Measurements from ENCODE around the gene RCSD1.

Gene RCSD1

DNA sequence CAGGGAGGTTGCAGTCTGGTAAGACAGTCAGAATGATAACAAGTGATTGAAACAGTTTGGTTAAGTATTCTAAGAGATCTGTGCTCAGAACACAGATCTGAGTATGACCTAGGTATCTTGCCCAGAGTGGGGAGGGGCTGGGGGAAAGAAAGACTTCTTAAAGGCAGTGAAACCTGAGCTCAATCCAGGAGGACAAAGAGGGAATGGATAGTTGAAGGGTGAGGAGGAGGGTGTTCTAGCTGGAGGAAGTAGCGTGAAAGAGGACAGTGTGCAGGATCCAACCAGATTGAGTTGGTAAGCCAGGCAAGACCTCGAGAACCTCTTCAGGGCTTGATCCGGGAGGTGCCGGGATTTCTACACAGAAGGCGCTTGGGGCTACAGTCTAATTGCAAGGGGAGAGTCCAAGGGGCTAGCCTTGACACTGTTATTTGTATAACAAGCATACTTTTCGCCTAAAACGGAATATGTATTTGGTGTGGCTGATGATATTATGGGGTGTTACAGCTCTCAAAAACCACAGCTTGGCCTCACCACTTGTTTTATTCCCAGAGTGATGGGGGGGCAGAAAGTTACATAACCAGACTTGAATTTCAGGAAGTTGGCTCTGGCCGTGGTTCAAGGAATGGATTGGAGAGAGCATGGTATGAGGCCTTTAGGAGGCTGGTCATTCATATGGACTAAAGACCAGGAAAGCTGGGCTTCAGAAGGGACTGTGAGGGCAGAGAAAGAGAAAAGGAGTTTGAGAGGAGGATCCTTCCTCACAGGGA, 19.1 kb downstream of the RCSD1 start:
- Histone ChIP-seq H3K4me3 (no peak overlapping the region), H3K4me2 (peak overlapping the region; percentile 80), H3K36me3 (peaks cover 73% of the 10 kb centered on the region), H4K20me1 (peaks cover 100% of the 10 kb centered on the region), H3K27ac (peak overlapping the region; percentile 83), H3K9ac (peak overlapping the region; percentile 54), H3K27me3 (no peaks in the 10 kb centered on the region), H3K4me1 (peaks cover 100% of the 10 kb centered on the region), H3K9me3 (no peaks in the 10 kb centered on the region)
- TF ChIP-seq Cebpa-rat (IDR thresholded peaks at IDR 0.05): no peak

DNA sequence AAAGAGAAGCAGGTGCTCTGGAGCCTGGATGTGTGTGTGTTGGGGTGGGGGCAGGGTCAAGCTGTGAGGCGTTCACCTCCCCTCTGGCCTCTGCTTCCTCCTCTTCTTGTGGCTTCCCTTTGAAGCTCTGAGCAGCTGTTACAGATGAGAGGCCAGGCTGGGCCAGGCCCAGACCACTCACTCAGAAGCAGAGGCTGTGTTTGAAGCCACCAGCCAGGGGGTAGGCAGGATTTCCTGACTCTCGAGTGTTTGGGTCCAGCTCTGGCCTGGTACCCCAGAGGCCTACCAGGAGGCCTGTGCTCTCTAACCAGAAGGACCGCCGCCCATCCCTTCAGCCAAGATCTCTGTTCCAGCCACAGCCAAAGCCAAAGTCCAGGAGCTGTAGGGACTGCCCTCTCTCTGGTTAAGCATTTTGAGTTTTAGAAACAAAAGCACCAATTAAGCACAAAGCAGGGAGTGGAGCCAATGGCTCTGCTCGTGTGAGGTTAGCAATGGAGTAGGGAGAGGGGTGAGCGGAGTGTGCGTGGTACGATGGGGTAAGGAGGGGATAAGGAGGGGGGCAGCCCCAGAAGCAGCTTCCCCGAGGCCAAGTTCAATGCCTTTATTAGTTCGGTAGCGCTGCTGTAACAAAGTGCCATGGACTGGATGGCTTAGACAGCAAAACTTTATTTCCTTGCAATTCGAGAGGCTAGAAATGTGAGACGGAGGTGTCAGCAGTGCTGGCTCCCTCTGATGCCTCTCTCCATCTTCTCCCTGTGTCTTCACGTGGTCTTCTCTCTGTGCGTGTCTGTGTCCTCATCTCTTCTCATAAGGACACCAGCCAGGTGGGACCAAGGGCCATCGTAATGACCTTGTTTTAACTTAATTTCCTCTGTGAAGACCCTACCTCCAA, 20.5 kb downstream of the RCSD1 start:
- peak overlapping the region; percentile 32; the same call in 1 of the 2 replicates for H3K4me3 ChIP-seq
- no peaks in the 10 kb centered on the region for H3K9me3 ChIP-seq
- H3K4me2 ChIP-seq: peak overlapping the region; percentile 80
- peaks cover 72% of the 10 kb centered on the region for H3K36me3 ChIP-seq
- H3K9ac ChIP-seq: peak overlapping the region; percentile 54
- peaks cover 100% of the 10 kb centered on the region for H3K4me1 ChIP-seq
- H3K27me3 ChIP-seq: no peaks in the 10 kb centered on the region
- H3K27ac ChIP-seq: peak overlapping the region; percentile 83
- peaks cover 100% of the 10 kb centered on the region for H4K20me1 ChIP-seq
- no peak for TF ChIP-seq Cebpa-rat (IDR thresholded peaks at IDR 0.05)

GRCh38 chr1:167651161-167651693, 21.2 kb downstream of the RCSD1 start:
- Histone ChIP-seq H4K20me1 (peaks cover 100% of the 10 kb centered on the region), H3K27ac (peak overlapping the region; percentile 83), H3K4me3 (no peak overlapping the region), H3K27me3 (no peaks in the 10 kb centered on the region), H3K4me2 (peak overlapping the region; percentile 80), H3K4me1 (peaks cover 100% of the 10 kb centered on the region), H3K9ac (peak overlapping the region; percentile 54), H3K36me3 (peaks cover 72% of the 10 kb centered on the region), H3K9me3 (no peaks in the 10 kb centered on the region)
- no peak for TF ChIP-seq Cebpa-rat (IDR thresholded peaks at IDR 0.05)

GRCh38 chr1:167654975-167655575, 25.0 kb downstream of the RCSD1 start:
- Histone ChIP-seq H3K27me3 (no peaks in the 10 kb centered on the region), H3K9me3 (no peaks in the 10 kb centered on the region), H3K27ac (peak overlapping the region; percentile 83), H4K20me1 (peaks cover 100% of the 10 kb centered on the region), H3K4me2 (peak overlapping the region; percentile 80), H3K4me1 (peaks cover 100% of the 10 kb centered on the region), H3K36me3 (peaks cover 86% of the 10 kb centered on the region), H3K4me3 (0 out of 2 replicates have a peak overlapping the region, but pooled peaks have one; percentile 23), H3K9ac (peak overlapping the region; percentile 51)
- TF ChIP-seq Cebpa-rat (IDR thresholded peaks at IDR 0.05): no peak

DNA sequence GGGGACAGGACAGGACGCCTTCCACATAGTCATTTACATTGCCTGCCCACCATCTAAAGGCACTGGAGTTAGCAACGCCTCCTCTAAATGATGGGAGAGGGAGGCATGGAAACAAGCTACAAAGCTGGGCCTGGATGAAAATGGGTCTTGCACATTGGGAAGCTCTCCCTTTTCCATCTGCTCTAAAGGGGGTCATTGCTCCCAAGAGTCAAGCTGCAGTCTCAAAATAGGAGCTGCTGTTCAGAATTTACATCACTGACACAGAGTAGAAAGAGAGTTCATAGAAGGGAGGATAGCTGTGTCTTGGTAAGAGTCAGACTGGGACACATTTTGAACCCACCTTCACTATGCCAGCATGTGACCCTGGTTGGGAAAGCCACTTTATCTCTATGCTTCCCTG, 26.6 kb downstream of the RCSD1 start:
- H3K27me3 ChIP-seq: no peaks in the 10 kb centered on the region
- peak overlapping the region; percentile 80 for H3K4me2 ChIP-seq
- no peaks in the 10 kb centered on the region for H3K9me3 ChIP-seq
- H3K36me3 ChIP-seq: peaks cover 90% of the 10 kb centered on the region
- H3K27ac ChIP-seq: 0 out of 2 replicates have a peak overlapping the region, but pooled peaks have one; percentile 19
- 0 out of 2 replicates have a peak overlapping the region, but pooled peaks have one; percentile 11 for H3K9ac ChIP-seq
- peaks cover 100% of the 10 kb centered on the region for H3K4me1 ChIP-seq
- H3K4me3 ChIP-seq: no peak overlapping the region
- no peak for TF ChIP-seq Cebpa-rat (IDR thresholded peaks at IDR 0.05)
- peaks cover 100% of the 10 kb centered on the region for H4K20me1 ChIP-seq

DNA sequence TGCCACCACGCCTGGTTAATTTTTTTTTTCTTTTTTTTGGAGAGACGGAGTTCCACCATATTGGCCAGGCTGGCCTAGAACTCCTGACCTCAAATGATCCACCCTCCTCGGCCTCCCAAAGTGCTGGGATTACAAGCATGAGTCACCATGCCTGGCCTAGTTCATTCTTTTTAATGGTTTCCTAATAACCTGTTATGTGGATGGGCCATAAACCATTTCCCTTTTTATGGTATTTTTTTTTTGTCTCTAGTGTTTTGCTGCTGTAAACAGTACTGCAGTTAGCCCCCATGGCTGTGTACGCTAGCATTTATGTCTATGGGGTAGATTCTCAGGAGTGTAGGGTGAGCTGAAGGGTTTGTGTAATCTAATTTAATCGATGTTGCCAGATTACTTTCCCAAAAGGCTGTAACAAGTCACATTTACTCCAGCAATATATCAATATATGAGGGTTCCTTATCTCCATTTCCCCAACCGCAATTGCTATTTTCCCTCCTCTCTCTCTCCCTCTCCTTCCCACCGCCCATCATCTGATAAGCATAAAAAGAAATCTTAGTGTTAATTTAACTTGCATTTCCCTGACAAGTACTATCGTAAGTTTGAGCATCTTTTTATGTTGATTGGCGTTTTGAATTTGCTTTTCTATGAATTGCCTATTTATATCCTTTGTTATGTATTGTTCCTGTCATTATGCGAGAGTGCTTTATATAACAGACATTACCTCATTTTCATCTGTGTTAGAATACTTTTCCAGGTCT, 28.7 kb downstream of the RCSD1 start:
- H3K4me2 ChIP-seq: peak overlapping the region; percentile 80
- H3K9ac ChIP-seq: no peak overlapping the region
- TF ChIP-seq Cebpa-rat (IDR thresholded peaks at IDR 0.05): no peak
- H3K4me1 ChIP-seq: peaks cover 100% of the 10 kb centered on the region
- H3K9me3 ChIP-seq: no peaks in the 10 kb centered on the region
- no peaks in the 10 kb centered on the region for H3K27me3 ChIP-seq
- H3K27ac ChIP-seq: no peak overlapping the region; the same call in 1 of the 2 replicates
- no peak overlapping the region for H3K4me3 ChIP-seq
- H3K36me3 ChIP-seq: peaks cover 94% of the 10 kb centered on the region
- H4K20me1 ChIP-seq: peaks cover 100% of the 10 kb centered on the region

DNA sequence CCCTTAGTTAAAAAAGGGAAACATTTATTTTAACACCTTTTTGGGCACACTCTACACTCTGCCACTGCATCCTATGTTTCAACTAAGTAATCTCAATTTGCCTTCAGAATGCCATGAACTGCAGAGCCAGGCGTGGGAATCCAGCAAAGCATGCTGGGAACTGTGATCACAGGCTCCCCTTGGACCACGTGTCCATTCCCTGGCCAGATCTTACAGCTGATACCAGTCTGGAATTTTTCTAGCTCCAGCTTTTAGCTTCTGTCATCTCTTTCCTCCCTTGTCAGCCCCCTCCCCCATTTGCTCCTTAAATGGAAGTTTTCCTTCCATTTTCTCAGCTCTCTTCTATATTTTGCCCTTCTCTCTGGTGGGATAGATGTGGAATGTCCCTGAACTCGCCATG, 29.4 kb downstream of the RCSD1 start:
- Histone ChIP-seq H3K9ac (no peak overlapping the region), H3K27ac (peak overlapping the region; percentile 25)

GRCh38 chr1:167659881-167660280, 29.8 kb downstream of the RCSD1 start:
- peaks cover 100% of the 10 kb centered on the region for H3K4me1 ChIP-seq
- H3K4me2 ChIP-seq: peak overlapping the region; percentile 80
- no peaks in the 10 kb centered on the region for H3K9me3 ChIP-seq
- no peak overlapping the region for H3K9ac ChIP-seq
- H3K36me3 ChIP-seq: peaks cover 94% of the 10 kb centered on the region
- no peak for TF ChIP-seq Cebpa-rat (IDR thresholded peaks at IDR 0.05)
- H4K20me1 ChIP-seq: peaks cover 100% of the 10 kb centered on the region
- no peaks in the 10 kb centered on the region for H3K27me3 ChIP-seq
- no peak overlapping the region for H3K4me3 ChIP-seq
- peak overlapping the region; percentile 25 for H3K27ac ChIP-seq

More for the DNA sequence above, 29.4 kb downstream of the RCSD1 start:
- H3K4me3 ChIP-seq: no peak overlapping the region
- H3K4me2 ChIP-seq: peak overlapping the region; percentile 80
- no peaks in the 10 kb centered on the region for H3K9me3 ChIP-seq
- H4K20me1 ChIP-seq: peaks cover 100% of the 10 kb centered on the region
- H3K27me3 ChIP-seq: no peaks in the 10 kb centered on the region
- no peak for TF ChIP-seq Cebpa-rat (IDR thresholded peaks at IDR 0.05)
- H3K4me1 ChIP-seq: peaks cover 100% of the 10 kb centered on the region
- H3K36me3 ChIP-seq: peaks cover 94% of the 10 kb centered on the region
